HAP-1 (cell line): Measurements from ENCODE around the gene FRMD5.
A peak's percentile ranks its signal among the peaks of the same experiment; 100 is the strongest.

Experiments used
- DNase-seq, 2 experiments: peaks; one replicate each; pipeline ENCODE4 v3.0.0-alpha.2; 2016 to 2020; ENCODE audit warnings: low spot score in 2 of 2
- H3K27me3 ChIP-seq: fragments of 250-450 bp; sonication (Bioruptor Pico); 2 replicates; pipeline ENCODE4 v1.5.1; 2020; ENCODE audit warnings: low read depth, mild to moderate bottlenecking, moderate library complexity
- H3K36me3 ChIP-seq: fragments of 250-450 bp; sonication (Bioruptor Pico); replicated peaks from 2 replicates; pipeline ENCODE4 v1.5.1; 2020; ENCODE audit warnings: mild to moderate bottlenecking
- H3K4me1 ChIP-seq: fragments of 250-450 bp; sonication (Bioruptor Pico); 2 replicates; pipeline ENCODE4 v1.5.1; 2020; ENCODE audit warnings: mild to moderate bottlenecking
- H3K4me3 ChIP-seq: fragments of 250-450 bp; sonication (Bioruptor Pico); 2 replicates; pipeline ENCODE4 v1.5.1; 2020; ENCODE audit warnings: mild to moderate bottlenecking, moderate library complexity
- H3K9me3 ChIP-seq: fragments of 250-450 bp; sonication (Bioruptor Pico); 2 replicates; pipeline ENCODE4 v1.5.1; 2020; ENCODE audit warnings: mild to moderate bottlenecking, moderate library complexity
- in situ Hi-C: fragments of 300-500 bp; cut with MboI; formaldehyde crosslinking; loops from 3 replicates; pipeline ENCODE4 v1.14.3; 2020; ENCODE audit warnings: low sequenced_read_pairs, inconsistent platforms, mixed read lengths

Gene FRMD5

DNA sequence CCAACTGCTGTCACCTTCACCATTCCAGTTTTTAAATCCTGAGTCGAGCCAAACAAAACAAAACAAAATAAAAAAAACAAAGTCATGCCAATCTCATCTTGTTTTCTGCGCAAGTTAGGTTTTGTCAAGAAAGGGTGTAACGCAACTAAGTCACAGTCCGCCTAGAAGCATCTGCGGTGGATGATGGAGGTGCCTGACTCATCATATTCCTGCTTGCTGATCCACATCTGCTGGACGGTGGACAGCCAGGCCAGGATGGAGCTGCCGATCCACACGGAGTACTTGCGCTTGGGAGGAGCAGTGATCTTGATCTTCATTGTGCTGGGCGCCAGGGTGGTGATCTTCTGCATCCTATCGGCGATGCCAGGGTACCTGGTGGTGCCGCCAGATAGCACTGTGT, 206.2 kb downstream of the FRMD5 start:
- DNase-seq = no peak
- H3K36me3 ChIP-seq = no peaks in the 10 kb centered on the region
- no peaks in the 10 kb centered on the region for H3K9me3 ChIP-seq
- no peaks in the 10 kb centered on the region for H3K4me1 ChIP-seq
- no peak overlapping the region for H3K4me3 ChIP-seq
- in situ Hi-C loops = no loop called here
- no peaks in the 10 kb centered on the region; the same call in 1 of the 2 replicates for H3K27me3 ChIP-seq

DNA sequence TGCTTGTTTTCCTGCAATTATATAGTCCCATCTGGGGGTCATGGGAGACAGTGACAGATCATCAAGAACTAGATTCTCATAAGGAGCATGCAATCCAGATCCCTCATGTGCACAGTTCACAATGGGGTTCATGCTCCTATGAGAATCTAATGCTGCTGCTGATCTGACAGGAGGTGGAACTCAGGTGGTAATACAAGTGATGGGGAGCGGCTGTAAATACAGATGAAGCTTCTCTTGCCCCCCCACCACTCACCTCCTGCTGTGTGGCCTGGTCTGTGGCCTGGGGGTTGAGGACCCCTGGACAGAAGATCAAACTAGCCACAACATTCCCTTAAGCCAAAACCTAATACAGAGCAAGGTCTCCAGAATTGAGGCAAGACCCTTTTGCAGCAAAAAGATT, 207.1 kb downstream of the FRMD5 start:
- in situ Hi-C loops = no loop called here
- no peaks in the 10 kb centered on the region for H3K36me3 ChIP-seq
- H3K4me1 ChIP-seq = no peaks in the 10 kb centered on the region
- H3K4me3 ChIP-seq = no peak overlapping the region
- H3K9me3 ChIP-seq = no peaks in the 10 kb centered on the region
- DNase-seq = no peak
- no peaks in the 10 kb centered on the region; the same call in 1 of the 2 replicates for H3K27me3 ChIP-seq

DNA sequence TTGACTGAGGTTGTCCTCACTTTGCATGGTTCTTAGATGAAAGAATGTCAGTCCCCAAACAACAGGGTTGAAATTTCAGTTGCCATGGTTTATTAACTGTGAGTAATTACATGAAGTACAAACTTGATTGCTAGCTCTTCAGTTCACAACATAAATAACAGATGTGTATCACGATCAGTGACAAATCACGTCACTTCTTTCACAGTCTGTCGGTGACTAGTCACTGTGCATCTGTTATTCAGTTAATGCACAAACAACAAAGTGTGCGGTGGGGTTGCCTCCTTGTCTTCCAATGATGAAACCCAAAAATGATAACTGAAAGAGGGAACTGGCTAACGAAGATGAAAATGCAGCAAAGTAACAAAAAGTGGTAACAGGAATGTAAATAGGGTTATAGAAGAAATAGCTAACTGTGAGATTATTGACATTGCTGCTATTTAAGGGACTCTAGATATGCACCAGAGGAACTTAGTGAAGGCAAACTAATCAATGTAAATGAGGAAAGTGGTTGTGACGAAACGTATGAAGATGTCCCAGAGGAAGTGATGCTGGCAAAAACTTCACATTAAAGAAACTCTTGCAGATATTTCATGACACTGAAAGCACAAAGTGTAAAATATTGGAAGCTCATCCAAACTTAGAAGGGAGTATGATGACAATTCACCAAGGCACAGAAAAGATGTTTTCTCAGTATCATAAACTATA, 208.9 kb downstream of the FRMD5 start:
- H3K4me3 ChIP-seq = no peak overlapping the region
- in situ Hi-C loops = no loop called here
- DNase-seq = no peak
- H3K9me3 ChIP-seq = no peaks in the 10 kb centered on the region
- H3K27me3 ChIP-seq = no peaks in the 10 kb centered on the region
- no peaks in the 10 kb centered on the region for H3K36me3 ChIP-seq
- H3K4me1 ChIP-seq = no peaks in the 10 kb centered on the region

DNA sequence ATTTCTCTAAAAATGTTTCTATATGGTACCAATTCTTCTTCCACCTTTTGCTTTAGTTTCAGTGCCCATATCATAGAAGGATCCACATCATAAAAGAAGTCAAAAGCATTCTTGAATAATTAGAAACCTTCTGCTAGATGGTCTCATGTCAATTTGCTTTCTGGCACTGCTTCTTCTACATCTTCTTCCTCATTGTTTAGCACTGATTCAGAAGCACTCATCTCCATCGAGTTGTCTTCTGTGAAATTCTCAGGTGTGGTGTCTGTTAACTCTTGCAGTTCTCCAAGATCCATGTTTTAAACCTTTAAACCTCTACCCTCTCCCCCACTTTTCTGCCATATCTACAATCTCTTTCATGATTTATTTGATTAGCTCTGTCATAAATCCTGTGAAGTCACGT, 213.5 kb downstream of the FRMD5 start:
- no peak for DNase-seq
- Histone ChIP-seq H3K4me1 (no peaks in the 10 kb centered on the region), H3K27me3 (peaks cover 3% of the 10 kb centered on the region; the same call in 1 of the 2 replicates), H3K36me3 (no peaks in the 10 kb centered on the region), H3K9me3 (no peaks in the 10 kb centered on the region; the same call in 1 of the 2 replicates), H3K4me3 (no peak overlapping the region)
- in situ Hi-C loops = no loop called here

DNA sequence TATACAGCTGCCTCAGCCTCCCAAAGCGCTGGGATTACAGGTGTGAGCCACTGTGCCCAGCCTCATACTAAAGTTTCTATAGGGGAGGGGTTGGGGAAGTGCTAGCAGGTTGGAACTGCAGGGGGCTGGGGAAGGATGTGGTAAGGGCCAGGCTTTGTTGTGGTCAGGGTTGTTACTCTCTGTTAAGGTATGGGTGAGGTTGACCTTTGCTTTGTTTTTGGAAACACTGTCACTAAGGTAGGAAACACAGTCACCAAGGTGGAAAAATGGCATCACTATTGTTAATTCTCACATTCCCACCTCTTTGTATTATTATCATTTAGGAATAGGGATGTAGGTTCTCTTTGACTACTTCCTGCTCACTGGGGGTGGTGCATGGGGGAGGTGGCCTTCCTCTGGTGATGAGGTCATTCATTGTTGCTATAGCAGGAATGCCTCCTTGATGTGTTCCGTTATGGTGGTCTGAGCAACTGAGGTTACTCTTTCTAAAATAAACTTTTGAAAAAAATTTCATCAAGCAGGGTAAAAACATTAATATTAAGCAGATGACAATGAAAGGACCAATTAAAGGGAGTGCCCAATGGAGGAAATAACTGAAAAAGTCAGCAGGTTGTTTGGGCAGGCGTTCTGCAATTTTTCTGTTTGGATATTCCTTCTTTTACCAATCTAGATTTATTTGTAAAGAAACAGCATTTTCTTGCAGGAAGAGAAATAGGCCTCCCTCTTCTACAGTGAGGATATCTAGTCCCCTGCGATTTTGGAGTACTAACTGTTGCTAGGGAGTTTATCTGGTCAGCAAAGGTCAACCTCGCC, 217.8 kb downstream of the FRMD5 start:
- H3K4me1 ChIP-seq = no peaks in the 10 kb centered on the region
- DNase-seq = no peak
- H3K4me3 ChIP-seq = no peak overlapping the region
- H3K9me3 ChIP-seq = no peaks in the 10 kb centered on the region; the same call in 1 of the 2 replicates
- peaks cover 8% of the 10 kb centered on the region for H3K27me3 ChIP-seq
- in situ Hi-C loops = no loop called here
- H3K36me3 ChIP-seq = no peaks in the 10 kb centered on the region

DNA sequence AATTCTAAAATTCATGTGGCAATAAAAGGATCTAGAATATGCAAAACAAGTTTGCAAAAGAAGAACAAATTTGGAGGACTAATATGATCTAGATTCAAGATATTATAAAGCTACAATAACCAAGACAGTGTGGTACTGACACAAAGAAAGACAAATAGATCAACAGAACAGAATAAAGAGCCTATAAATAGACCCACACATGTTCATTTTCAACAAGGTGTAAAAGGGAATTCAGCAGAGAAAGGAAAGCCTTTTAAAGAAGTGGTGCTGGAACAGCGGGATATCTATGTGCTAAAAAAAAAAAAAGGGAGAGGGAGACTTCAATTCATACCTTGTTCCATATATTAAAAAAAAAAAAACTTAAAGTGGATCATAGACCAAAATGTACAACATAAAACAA, 219.3 kb downstream of the FRMD5 start:
- Histone ChIP-seq H3K4me3 (no peak overlapping the region), H3K27me3 (peaks cover 8% of the 10 kb centered on the region), H3K9me3 (no peaks in the 10 kb centered on the region; the same call in 1 of the 2 replicates), H3K4me1 (no peaks in the 10 kb centered on the region), H3K36me3 (no peaks in the 10 kb centered on the region)
- no peak for DNase-seq
- in situ Hi-C loops = no loop called here

DNA sequence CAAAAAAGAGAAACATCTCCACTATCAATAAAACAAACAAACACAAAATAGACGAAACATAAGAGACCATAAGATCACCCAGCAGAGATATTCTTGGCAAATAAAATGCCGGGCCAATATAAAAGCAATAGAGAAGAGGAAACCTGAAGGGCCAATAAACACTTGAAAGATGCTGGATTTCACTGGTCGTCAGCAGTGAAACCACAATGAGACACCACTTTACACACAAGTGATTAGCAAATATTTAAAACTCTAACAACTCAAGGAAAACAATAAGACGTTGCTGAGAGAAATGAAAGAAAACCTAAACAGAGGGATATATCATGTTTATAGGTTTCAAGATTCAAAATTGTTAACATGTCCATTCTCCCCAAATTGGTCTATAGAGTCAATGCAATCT, 219.7 kb downstream of the FRMD5 start:
- H3K9me3 ChIP-seq = no peaks in the 10 kb centered on the region; the same call in 1 of the 2 replicates
- H3K27me3 ChIP-seq = peaks cover 7% of the 10 kb centered on the region
- H3K4me3 ChIP-seq = no peak overlapping the region
- in situ Hi-C loops = no loop called here
- no peaks in the 10 kb centered on the region for H3K4me1 ChIP-seq
- no peak for DNase-seq
- no peaks in the 10 kb centered on the region for H3K36me3 ChIP-seq

DNA sequence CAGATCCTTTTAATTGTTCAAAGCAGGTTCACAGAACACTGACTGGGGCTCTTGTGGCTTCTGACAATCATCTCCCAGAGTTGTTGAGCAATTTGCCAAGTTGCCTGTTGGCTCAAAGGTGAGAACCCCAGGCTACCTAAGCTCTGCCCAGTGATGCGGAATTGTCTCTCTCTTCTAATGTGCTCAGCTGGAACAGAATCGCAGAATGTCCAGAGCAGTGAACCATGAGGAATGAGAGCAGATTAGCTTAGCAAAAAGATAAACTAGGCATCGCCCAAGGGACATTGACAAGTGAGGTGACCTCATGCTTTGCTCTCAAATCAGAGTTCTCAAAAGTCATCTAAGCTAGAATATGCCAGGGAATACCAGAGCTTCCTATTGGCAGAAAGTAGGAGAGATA, 220.2 kb downstream of the FRMD5 start:
- Histone ChIP-seq H3K36me3 (no peaks in the 10 kb centered on the region), H3K4me3 (no peak overlapping the region), H3K9me3 (no peaks in the 10 kb centered on the region; the same call in 1 of the 2 replicates), H3K27me3 (peaks cover 5% of the 10 kb centered on the region; the same call in 1 of the 2 replicates), H3K4me1 (no peaks in the 10 kb centered on the region)
- no peak for DNase-seq
- in situ Hi-C loops = no loop called here

DNA sequence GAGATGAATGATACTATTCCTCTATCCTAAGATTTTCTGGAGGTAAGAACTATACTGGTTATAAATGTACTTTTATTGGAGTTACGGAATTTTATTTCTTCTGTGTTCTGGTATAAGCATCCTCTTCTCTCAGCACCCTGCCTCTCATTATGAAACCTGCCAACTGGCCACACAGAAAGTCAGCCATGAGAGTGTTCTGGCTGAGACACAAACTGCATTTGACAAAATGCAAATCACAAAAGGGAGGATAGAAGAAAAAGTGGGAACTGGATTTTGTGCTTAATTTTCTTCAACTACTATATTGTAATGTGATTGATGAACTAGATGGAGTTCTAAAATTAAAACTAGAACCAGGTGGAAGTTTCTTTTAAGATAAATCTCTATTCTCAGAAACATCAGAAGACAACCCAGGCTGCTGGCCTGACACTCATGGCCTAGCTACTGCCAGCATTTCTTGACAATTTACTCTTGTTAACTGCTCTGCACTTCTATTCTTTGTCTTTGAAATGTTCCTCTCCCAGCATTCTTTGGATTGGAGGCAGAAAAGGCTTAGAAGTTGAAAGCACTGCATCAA, 225.2 kb downstream of the FRMD5 start:
- Histone ChIP-seq H3K4me3 (no peak overlapping the region), H3K36me3 (no peaks in the 10 kb centered on the region), H3K4me1 (no peaks in the 10 kb centered on the region), H3K27me3 (no peaks in the 10 kb centered on the region), H3K9me3 (no peaks in the 10 kb centered on the region)
- no peak for DNase-seq
- in situ Hi-C loops = no loop called here

DNA sequence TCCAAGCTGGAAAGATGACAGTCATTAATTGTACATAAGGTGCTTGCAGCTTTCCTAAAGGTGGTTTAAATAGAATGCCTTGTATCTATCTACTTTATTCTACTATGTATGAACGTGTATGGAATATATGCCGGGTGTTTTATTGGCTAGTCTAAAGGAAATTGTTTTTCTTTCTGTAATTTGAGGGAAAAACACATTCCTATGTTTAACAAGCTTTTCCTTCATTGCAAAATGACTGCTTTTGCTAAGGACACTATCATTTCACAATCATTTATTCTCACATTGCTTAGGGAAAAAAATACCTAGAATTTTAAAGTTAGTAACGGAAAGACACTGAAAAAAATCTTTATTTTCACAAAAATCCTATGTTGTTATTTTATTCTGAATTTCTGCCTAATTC, 226.5 kb downstream of the FRMD5 start:
- H3K27me3 ChIP-seq = no peaks in the 10 kb centered on the region
- no peak overlapping the region for H3K4me3 ChIP-seq
- no peak for DNase-seq
- H3K36me3 ChIP-seq = no peaks in the 10 kb centered on the region
- H3K4me1 ChIP-seq = no peaks in the 10 kb centered on the region
- no peaks in the 10 kb centered on the region for H3K9me3 ChIP-seq
- in situ Hi-C loops = no loop called here

DNA sequence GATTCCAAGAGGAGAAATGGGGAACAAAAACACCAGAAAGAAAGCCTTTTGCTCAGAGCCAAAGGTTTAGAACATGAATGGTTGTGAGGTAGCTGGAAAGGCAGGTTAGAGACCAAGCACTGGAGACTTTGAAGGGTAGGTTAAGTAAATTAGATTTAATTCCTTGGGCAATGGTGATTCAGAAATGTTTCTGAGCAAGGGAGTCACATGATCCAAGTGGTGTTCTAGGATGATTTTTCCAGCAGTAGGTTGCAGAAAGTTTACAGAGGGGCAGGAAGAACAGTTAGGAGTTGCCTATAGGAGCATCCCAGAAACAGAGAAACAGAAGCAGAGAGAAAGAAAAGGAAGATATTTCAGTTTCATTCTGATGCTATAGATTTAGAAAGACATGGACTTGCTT, 228.4 kb downstream of the FRMD5 start:
- no peaks in the 10 kb centered on the region for H3K36me3 ChIP-seq
- no peaks in the 10 kb centered on the region for H3K27me3 ChIP-seq
- no peaks in the 10 kb centered on the region for H3K4me1 ChIP-seq
- H3K9me3 ChIP-seq = no peaks in the 10 kb centered on the region
- no peak for DNase-seq
- no peak overlapping the region for H3K4me3 ChIP-seq
- in situ Hi-C loops = no loop called here

DNA sequence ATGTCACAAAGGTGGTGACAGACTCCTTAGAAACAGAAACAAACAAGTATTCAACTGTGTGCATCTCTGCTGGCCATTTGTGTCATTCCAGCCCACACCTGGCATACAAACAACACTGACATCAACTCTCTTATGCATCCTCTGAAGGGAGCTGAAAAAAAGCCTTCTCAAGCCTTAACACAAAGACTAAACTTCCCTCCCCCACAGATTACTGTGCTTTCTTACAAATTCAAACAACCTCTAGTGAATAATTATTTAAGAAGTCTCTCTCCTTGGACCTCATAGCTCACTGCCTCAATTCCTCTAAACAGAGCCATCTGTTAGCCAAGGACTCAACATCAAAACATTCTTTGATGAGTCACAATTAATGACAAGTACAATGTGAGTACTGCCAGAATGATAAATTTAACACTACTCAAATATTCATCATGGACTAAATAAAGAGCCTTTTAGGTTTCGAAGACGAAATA, 236.2 kb downstream of the FRMD5 start:
- Histone ChIP-seq H3K9me3 (no peaks in the 10 kb centered on the region), H3K4me3 (no peak overlapping the region), H3K4me1 (no peaks in the 10 kb centered on the region), H3K36me3 (no peaks in the 10 kb centered on the region), H3K27me3 (no peaks in the 10 kb centered on the region)
- in situ Hi-C loops = no loop called here
- peak in 1 of 2 experiments; percentile 9 for DNase-seq

DNA sequence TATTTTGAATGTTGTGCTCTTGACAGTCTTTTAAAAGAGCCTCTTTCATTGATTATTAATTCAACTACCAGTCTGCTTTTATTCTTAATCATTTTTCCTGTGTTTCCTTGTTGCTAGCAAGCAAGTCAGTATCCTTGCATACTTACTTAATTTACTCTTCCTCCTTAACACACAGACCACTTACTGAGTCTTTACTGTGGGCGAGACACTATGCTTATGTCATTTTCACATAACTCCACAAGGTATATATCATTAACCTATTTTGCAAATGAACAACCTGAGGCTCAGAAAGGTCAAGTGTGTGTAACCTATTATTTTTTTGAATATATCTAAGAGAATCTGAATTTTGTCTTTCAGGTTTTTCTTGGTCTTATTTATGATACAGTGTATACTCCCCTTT, 237.3 kb downstream of the FRMD5 start:
- in situ Hi-C loops = no loop called here
- no peaks in the 10 kb centered on the region for H3K36me3 ChIP-seq
- no peak overlapping the region for H3K4me3 ChIP-seq
- no peaks in the 10 kb centered on the region for H3K9me3 ChIP-seq
- no peaks in the 10 kb centered on the region for H3K4me1 ChIP-seq
- DNase-seq = no peak
- H3K27me3 ChIP-seq = no peaks in the 10 kb centered on the region

DNA sequence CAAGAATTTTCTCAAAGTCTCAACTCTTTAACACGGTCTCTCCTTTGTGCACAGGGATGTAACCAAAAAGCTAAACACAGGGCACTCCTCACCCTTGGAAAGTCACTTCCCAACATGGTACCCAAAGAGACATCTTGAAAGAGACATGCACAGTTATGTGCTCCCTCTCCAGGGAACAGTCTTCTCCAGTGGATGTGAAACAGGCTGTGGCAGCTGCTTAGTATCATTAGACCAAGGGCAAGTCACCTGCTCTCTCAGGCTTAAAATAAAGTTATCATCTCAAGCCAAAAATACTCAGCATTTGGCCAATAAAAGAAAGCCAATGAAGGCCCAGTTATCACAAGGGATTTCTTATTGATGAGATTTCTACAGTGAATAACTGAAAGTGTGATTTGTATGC, 239.9 kb downstream of the FRMD5 start:
- in situ Hi-C loops = no loop called here
- DNase-seq = no peak
- Histone ChIP-seq H3K4me1 (no peaks in the 10 kb centered on the region), H3K27me3 (no peaks in the 10 kb centered on the region), H3K4me3 (no peak overlapping the region), H3K9me3 (no peaks in the 10 kb centered on the region), H3K36me3 (no peaks in the 10 kb centered on the region)
